ENCODE measurements around the gene ULK4.

- TF ChIP-seq CTCF (IDR thresholded peaks at IDR 0.05), result peak; percentile 51; the same call in 1 of the 2 replicates
- no peak for TF ChIP-seq TCF7L2 (IDR thresholded peaks at IDR 0.05; ENCODE audit: low read depth, low read length)
- no peak for TF ChIP-seq REST (IDR thresholded peaks at IDR 0.05; ENCODE audit: insufficient read depth in 1 of 2, low read depth in 2 of 2, low read length in 1 of 2)
- TF ChIP-seq SIN3A (IDR thresholded peaks at IDR 0.05; ENCODE audit: borderline replicate concordance, insufficient read depth, low read depth, low read length), result no peak
- no peak for TF ChIP-seq POLR2AphosphoS5 (IDR thresholded peaks at IDR 0.05; ENCODE audit: low read depth, low read length)
Observed at GRCh38 chr3:41202834-41203345, 759.0 kb downstream of the ULK4 start.
